Measurements from ENCODE around the gene ACSM6. TPM values are rescaled to one million over a fixed set of nuclear protein-coding genes. Genes with fewer than 3 reads are reported as not detected.

Gene ACSM6
- total RNA-seq, 1 donor from 2014 or later, result not detected

DNA sequence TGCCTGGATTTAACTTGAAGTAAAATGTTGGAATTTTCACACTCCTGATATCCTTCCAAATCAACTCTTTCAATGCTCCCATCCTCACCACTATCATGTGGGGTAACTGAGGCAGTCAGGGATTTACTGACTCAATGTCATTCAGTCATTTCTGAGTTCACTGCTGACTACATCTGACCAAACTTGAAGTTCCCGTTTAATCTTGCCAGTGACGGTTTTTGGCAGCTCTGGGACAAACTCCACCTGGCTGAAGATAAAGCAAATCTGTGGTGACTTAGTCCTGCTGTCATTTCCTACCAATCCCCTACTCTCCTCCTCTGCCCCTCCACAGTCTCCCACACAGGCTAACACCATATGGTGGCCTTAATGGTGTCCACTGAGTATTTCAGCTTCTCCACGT is 22.7 kb upstream of the ACSM6 start:
- TF ChIP-seq, protein P1, sequence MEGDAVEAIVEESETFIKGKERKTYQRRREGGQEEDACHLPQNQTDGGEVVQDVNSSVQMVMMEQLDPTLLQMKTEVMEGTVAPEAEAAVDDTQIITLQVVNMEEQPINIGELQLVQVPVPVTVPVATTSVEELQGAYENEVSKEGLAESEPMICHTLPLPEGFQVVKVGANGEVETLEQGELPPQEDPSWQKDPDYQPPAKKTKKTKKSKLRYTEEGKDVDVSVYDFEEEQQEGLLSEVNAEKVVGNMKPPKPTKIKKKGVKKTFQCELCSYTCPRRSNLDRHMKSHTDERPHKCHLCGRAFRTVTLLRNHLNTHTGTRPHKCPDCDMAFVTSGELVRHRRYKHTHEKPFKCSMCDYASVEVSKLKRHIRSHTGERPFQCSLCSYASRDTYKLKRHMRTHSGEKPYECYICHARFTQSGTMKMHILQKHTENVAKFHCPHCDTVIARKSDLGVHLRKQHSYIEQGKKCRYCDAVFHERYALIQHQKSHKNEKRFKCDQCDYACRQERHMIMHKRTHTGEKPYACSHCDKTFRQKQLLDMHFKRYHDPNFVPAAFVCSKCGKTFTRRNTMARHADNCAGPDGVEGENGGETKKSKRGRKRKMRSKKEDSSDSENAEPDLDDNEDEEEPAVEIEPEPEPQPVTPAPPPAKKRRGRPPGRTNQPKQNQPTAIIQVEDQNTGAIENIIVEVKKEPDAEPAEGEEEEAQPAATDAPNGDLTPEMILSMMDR (IDR thresholded peaks at IDR 0.05; ENCODE audit: partially characterized antibody, unreplicated experiment), result no peak
- Mint-ChIP-seq H3K36me3 (ENCODE audit: unreplicated experiment) (no peaks in the 10 kb centered on the region), H3K27me3 (ENCODE audit: unreplicated experiment) (peaks cover 6% of the 10 kb centered on the region), H3K27ac (ENCODE audit: unreplicated experiment) (no peak overlapping the region), H3K4me1 (ENCODE audit: low read depth, unreplicated experiment) (no peaks in the 10 kb centered on the region), H3K9me3 (ENCODE audit: unreplicated experiment) (no peaks in the 10 kb centered on the region), H3K4me3 (ENCODE audit: unreplicated experiment) (no peak overlapping the region)
- DNase-seq, result no peak

DNA sequence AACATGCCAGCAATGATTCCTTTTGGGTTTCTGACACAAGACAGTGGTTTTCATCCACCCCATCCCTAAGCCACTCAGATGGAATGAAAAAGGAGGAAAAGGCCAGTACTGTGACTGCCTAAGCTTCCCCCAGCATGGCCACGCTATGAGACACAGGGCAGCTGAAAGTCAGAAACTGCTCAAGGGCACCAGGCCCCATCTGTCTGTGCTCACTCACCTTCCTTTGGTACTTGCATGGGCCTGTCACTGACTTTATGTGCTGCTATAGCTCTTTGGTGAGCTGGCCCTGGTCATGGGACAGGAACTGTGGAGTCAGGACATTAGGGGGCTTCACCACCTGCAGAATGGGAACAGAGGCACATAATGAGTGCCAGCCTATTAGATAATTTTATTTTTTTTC is 21.2 kb upstream of the ACSM6 start:
- H3K4me1 Mint-ChIP-seq (ENCODE audit: low read depth, unreplicated experiment), result no peaks in the 10 kb centered on the region
- TF ChIP-seq, protein P1 (IDR thresholded peaks at IDR 0.05; ENCODE audit: partially characterized antibody, unreplicated experiment), result no peak
- no peaks in the 10 kb centered on the region for H3K9me3 Mint-ChIP-seq (ENCODE audit: unreplicated experiment)
- H3K36me3 Mint-ChIP-seq (ENCODE audit: unreplicated experiment), result no peaks in the 10 kb centered on the region
- H3K27me3 Mint-ChIP-seq (ENCODE audit: unreplicated experiment), result peaks cover 2% of the 10 kb centered on the region
- H3K27ac Mint-ChIP-seq (ENCODE audit: unreplicated experiment), result no peak overlapping the region
- no peak for DNase-seq
- H3K4me3 Mint-ChIP-seq (ENCODE audit: unreplicated experiment), result no peak overlapping the region

DNA sequence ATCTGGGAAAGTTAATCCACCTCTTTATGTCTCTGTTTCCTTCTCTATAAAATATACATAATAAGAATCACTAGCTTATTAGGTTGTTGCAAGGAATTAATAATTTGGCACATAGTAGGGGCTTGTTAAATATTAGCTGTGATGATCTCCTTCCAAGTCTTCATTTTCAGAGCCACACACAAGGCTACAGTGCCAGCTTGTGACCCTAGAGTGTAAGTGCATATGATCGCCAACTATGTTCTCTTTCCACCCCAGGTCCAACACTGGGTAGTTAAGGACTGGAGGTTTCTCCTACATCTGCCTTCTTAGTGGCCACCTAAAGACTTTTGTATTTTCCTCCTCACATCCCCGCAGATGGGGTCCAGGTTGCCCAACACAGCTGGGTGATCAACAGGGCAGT is 17.9 kb upstream of the ACSM6 start:
- no peaks in the 10 kb centered on the region for H3K27me3 Mint-ChIP-seq (ENCODE audit: unreplicated experiment)
- no peaks in the 10 kb centered on the region for H3K9me3 Mint-ChIP-seq (ENCODE audit: unreplicated experiment)
- no peak overlapping the region for H3K27ac Mint-ChIP-seq (ENCODE audit: unreplicated experiment)
- TF ChIP-seq, protein P1 (IDR thresholded peaks at IDR 0.05; ENCODE audit: partially characterized antibody, unreplicated experiment), result no peak
- no peak for DNase-seq
- H3K36me3 Mint-ChIP-seq (ENCODE audit: unreplicated experiment), result no peaks in the 10 kb centered on the region
- H3K4me1 Mint-ChIP-seq (ENCODE audit: low read depth, unreplicated experiment), result no peaks in the 10 kb centered on the region
- H3K4me3 Mint-ChIP-seq (ENCODE audit: unreplicated experiment), result no peak overlapping the region

DNA sequence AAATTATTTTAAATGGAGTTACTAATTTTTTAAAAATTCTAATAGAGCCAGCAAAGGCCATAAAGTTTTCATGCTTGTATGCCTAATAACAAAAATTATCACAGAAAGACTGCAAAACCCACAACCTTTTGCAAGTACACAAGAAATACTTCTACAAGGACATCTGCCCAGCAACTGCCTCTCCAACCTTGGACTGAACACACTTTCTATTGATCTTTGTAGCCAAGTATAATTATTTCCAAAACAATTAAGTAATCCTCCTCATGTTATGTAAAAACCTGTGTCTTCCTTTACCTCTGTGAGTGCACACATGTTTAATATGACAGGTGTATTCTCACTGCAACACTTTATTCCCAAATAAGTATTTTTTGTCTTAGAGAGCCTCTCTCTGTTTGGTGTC is 16.6 kb upstream of the ACSM6 start:
- H3K27ac Mint-ChIP-seq (ENCODE audit: unreplicated experiment), result no peak overlapping the region
- H3K4me1 Mint-ChIP-seq (ENCODE audit: low read depth, unreplicated experiment), result no peaks in the 10 kb centered on the region
- H3K4me3 Mint-ChIP-seq (ENCODE audit: unreplicated experiment), result no peak overlapping the region
- DNase-seq, result no peak
- H3K9me3 Mint-ChIP-seq (ENCODE audit: unreplicated experiment), result no peaks in the 10 kb centered on the region
- no peaks in the 10 kb centered on the region for H3K36me3 Mint-ChIP-seq (ENCODE audit: unreplicated experiment)
- TF ChIP-seq, protein P1 (IDR thresholded peaks at IDR 0.05; ENCODE audit: partially characterized antibody, unreplicated experiment), result no peak
- H3K27me3 Mint-ChIP-seq (ENCODE audit: unreplicated experiment), result no peaks in the 10 kb centered on the region

DNA sequence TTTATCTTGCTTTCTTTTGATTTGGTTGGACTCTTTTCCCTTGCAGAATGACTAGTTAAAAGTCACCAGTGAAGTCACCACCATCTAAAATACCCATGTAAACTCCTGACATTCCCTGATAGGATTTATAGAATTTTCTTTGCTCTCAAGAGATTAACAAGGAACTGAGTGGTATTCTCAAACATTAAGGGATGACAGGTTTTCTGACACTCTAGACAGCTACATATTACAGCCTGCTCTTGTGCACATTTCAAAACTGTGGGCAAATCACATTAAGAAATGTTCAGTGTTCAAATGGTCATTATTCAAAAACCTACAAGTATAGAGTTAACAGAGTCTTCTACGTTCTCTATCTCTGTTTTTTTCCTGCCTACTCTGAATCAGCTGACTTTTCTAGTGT is 15.8 kb upstream of the ACSM6 start:
- Mint-ChIP-seq H3K4me3 (ENCODE audit: unreplicated experiment) (no peak overlapping the region), H3K9me3 (ENCODE audit: unreplicated experiment) (peaks cover 3% of the 10 kb centered on the region), H3K27ac (ENCODE audit: unreplicated experiment) (no peak overlapping the region), H3K4me1 (ENCODE audit: low read depth, unreplicated experiment) (no peaks in the 10 kb centered on the region), H3K36me3 (ENCODE audit: unreplicated experiment) (no peaks in the 10 kb centered on the region), H3K27me3 (ENCODE audit: unreplicated experiment) (no peaks in the 10 kb centered on the region)
- TF ChIP-seq, protein P1 (IDR thresholded peaks at IDR 0.05; ENCODE audit: partially characterized antibody, unreplicated experiment), result no peak
- no peak for DNase-seq

All from glutamatergic neuron (in vitro differentiated cells).